ENCODE results near the gene DPAGT1.
"Not testable (repeated sequence)": the region's sequence is repeated elsewhere in the genome, so short reads cannot be mapped to it uniquely, and the experiment has no call there.

The DPAGT1 gene

GRCh38 chr11:119115484-119116234 lies 14.0 kb upstream of the DPAGT1 start:
- DNase-seq (ENCODE audit: low read depth): no peak

GRCh38 chr11:119114351-119114750 lies 12.7 kb upstream of the DPAGT1 start:
- no peak for DNase-seq (ENCODE audit: low read depth)

- DNase-seq (ENCODE audit: low read depth): no peak
Observed at GRCh38 chr11:119113716-119114115, 12.1 kb upstream of the DPAGT1 start.

GRCh38 chr11:119112314-119113020 lies 10.8 kb upstream of the DPAGT1 start:
- no peak for DNase-seq (ENCODE audit: low read depth)

- DNase-seq (ENCODE audit: low read depth): no peak
Observed at GRCh38 chr11:119111361-119111925, 9.8 kb upstream of the DPAGT1 start.

GRCh38 chr11:119110439-119110838 lies 8.8 kb upstream of the DPAGT1 start:
- no peak for DNase-seq (ENCODE audit: low read depth)

GRCh38 chr11:119109843-119110242 lies 8.2 kb upstream of the DPAGT1 start:
- DNase-seq (ENCODE audit: low read depth): no peak

- DNase-seq (ENCODE audit: low read depth): no peak
Observed at GRCh38 chr11:119108857-119109221, 7.2 kb upstream of the DPAGT1 start.

- DNase-seq (ENCODE audit: low read depth): no peak
Observed at GRCh38 chr11:119108146-119108856, 6.6 kb upstream of the DPAGT1 start.

- DNase-seq (ENCODE audit: low read depth): no peak
Observed at GRCh38 chr11:119107538-119108145, 6.0 kb upstream of the DPAGT1 start.

- peak; percentile 70 for DNase-seq (ENCODE audit: low read depth)
Observed at GRCh38 chr11:119106564-119107537, 5.2 kb upstream of the DPAGT1 start, which contains the start of gene C2CD2L. C2CD2L (plus strand) TSS chr11:119107344; CDS start chr11:119107742, 398 bp downstream.

GRCh38 chr11:119103793-119104192 lies 2.1 kb upstream of the DPAGT1 start:
- DNase-seq (ENCODE audit: low read depth): no peak

GRCh38 chr11:119103161-119103664 lies 1.6 kb upstream of the DPAGT1 start:
- not testable (repeated sequence) for DNase-seq (ENCODE audit: low read depth)

GRCh38 chr11:119100994-119101758 lies 477 bp downstream of the DPAGT1 start:
- DNase-seq (ENCODE audit: low read depth): no peak

- no peak for DNase-seq (ENCODE audit: low read depth)
Observed at GRCh38 chr11:119100246-119100970, 1.2 kb downstream of the DPAGT1 start.

GRCh38 chr11:119099711-119100110 lies 1.9 kb downstream of the DPAGT1 start:
- DNase-seq (ENCODE audit: low read depth): no peak

GRCh38 chr11:119095066-119095880 lies 6.4 kb downstream of the DPAGT1 start:
- peak; percentile 95 for DNase-seq (ENCODE audit: low read depth)

- no peak for DNase-seq (ENCODE audit: low read depth)
Observed at GRCh38 chr11:119094816-119095065, 6.9 kb downstream of the DPAGT1 start.
